GM18499 (cell line): ENCODE data around the gene MESD.

Experiments
- ATAC-seq: cut with Tn5 transposase; IDR thresholded peaks from one replicate; pipeline ENCODE4 v1.9.1; 2021; ENCODE audit warnings: moderate number of reproducible peaks; ENCODE audit not compliant: insufficient read depth, unreplicated experiment

MESD gene

DNA sequence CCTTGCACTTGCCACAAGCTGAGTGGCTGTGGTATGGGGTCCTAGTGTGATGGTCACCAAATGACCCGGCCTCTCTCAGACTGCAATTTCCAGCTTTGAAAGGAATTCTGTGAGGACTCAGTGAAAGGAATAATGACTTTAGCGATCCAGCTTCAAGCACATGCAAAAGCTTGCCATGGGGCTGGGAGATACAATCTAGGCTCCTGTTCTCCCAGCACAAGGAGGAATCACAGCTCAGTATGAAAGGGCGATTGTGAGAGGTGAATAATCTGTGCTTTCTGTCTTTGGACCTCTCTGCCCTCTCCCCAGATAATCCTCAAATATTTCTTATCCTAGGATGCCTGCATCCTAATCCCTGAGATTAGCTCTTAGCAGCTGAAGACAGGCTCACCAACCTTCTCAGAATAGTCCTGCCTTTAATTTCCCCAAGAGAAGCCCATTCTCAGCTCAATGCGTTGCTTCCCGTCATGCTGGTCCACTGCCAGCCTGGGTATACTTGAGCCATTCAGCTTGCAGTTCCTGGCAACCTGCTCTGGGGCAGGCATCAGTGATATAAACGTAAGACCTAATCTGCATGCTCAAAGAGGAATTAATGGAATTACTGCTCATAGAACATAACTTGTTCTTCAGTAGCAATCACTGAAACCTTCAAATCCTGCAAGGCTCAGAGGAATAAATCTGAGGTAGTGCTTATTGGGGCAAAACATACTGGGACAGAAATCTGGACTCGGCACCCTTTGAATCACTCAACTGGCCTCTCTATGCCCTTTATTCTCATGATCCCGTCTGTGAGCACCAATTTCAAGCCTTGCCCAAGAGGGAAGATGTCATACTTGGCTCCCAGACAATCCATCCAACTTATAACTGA, 26.2 kb upstream of the MESD start:
- ATAC-seq, result no peak

DNA sequence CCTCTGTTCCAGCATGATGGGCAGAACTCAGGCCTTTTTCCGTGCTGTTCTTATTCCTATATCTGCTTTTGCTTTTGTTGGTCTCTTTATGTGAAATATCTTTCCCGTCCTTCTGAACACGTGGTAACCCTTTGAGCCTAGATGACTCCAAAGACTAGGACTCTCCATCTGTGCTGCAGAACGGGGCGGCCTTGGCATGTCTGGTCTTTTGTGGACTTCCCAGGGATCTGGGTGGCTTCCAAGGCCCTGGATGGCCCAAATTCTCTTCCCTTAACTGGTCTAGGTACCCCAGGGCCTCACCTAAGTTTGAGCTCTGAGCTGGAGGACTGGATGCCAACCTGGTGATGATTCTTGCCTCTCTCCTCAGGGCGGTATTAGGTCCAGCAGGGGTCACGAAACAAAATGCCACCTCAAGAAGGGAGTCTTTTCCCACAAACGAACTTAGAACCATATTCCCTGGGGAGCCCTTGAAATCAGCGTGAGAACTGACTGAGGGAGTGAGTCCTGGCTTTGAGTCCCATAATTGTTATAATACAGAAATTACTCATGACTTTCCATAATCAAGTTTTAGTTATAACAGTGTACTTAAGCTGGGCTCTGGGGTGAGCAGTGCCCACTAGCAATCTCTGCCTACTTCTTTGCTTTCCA, 25.0 kb upstream of the MESD start:
- ATAC-seq, result no peak

DNA sequence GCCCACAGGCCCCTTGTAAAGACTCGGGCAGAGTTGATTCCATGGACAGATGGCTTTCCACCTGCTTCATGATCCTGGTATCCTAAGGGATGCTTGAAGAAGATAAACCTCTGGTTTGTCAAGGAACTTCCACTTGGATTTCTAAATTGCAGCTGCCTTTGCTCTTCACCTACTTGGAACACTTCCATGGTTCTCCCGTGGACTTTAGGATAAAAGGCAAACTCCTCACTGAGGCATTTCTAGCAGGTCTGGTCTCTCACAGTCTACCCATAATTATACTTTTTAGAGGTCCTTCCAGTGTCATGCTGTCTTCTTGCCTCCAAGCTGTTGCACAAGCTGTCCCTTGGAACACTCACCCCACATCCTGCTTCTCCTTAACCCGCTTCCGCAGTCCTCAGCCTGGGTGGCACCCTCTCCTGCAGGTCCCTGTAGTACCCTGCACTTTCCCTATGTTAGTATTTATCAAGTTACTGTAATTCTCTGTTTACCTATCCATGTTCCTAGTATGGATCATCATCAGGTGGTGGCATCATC, 23.8 kb upstream of the MESD start:
- ATAC-seq, result no peak

DNA sequence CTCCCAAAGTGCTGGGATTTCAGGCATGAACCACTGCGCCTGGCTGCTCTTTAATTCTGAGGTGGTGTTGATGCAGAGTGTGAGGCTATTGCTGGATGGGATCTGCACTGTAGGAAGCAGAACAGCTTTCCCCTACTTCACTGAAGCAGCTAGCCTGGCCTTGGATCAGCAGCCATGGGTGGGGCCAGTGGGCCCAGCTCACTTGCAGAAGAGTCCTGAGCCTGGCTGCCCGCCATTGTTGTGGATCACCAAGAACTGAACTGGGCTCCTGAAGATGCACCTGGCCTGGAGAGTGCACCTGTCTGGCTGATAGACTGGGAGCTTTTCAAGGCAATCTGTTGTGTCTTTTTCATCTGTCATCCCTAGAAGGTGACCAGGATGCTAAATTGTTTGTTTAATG, 23.0 kb upstream of the MESD start:
- no peak for ATAC-seq

DNA sequence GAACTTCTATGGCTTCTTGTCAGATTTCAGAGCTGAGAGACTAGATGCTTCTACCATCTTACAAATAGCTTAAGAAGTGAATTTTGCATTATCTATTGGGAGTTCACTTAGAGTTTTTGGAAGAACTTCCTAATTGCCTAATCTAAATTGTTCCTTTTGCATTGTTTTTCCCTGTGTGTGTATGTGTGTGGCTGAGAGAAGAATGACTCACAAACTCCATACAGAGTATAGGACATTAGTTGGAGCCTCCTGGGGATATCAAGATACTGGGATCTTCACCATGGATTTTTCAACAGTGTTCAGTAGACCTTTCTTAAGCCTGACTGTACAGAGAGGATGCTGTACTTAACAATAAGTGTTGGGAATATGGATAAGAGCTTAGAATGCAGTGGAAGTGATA, 22.0 kb upstream of the MESD start:
- ATAC-seq, result no peak

DNA sequence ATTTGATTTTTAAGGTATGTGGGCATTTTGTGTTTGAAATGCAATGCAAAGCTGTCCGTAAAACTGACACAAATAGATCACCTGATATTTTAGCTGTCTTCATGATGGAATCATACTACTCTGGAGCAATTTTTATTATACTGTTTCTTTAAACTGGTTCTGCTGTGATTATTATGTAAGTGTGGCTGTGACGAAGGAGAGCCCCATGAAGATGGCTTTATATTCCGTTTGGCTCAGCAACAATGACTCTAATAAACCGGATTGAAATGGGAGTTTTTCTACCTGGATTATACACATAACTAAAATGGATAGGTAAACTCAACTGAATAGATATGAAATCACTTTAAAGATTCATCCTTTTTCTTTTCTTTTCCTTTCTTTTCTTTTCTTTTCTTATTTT, 20.5 kb upstream of the MESD start:
- no peak for ATAC-seq

DNA sequence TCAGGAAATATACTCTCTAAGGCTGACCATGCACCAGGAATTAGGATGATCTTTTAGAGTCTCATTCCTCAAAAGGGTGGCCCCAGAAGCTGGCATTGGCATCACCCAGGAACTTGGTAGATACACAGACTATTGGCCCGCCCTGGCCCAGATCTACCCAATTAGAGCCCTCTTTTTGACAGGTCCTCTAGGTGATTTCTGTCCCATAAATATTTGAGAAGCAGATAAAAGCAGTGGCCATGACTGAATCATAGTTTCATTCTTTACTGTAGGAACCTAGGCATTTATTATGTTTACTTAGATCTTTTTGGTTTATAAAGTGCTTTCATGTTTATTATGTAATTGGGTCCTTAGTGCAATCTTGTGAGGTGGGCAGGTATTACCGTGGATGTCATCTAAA, 18.7 kb upstream of the MESD start:
- ATAC-seq, result no peak

DNA sequence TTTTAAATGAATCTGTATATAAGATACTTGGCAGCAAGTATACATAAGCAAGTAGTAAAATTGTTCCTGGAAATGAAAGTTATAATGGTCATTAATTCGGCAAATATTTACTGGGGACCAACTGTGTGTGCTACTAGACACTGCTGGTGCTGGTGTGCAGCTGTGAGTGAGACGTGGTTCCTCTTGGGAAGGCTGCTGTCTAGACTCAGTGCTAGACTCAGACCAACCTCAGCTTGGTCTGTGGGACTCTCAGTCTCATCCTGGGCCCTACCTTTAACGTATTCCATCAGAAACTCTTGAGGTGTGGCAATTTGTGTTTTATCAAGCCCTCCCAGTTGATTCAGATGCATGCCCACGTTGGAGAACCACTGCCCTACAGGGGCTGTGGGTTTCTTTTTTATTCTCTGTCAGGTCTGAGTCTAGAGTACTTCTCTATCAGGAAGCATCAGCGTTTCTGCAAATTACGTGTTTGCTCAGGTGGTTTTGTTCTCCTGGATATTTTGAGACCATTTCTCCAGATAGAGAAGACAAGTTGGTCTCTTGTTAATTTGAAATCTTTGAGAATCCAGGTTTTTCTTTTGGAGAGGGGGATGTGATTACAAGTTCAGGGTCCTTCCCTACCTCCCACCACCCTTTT, 17.9 kb upstream of the MESD start:
- no peak for ATAC-seq

DNA sequence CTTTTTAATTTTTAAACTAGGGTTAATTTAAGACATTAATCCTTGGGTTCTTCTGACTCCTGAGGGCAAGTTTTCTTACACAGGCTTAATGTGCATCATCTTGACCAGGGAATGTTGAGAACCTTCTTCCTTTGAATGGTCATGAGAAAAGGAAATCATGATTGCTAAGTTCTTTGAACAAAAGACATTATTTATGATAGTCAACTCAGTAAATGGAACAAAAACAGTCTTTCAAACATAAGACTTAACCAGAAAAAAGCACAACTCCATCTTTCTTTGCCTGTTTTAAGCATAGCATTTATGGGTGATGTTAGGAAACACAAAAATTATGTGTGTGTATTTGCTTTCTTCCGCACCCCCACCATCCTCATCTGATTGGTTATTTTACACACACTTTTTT, 16.5 kb upstream of the MESD start:
- no peak for ATAC-seq

DNA sequence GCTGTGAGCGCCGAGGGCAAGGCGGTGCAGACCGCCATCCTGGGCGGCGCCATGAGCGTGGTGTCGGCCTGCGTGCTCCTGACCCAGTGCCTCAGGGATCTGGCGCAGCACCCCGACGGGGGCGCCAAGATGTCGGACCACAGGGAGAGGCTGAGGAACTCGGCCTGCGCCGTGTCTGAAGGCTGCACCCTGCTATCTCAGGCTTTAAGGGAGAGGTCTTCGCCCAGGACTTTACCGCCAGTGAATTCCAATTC, 13.4 kb upstream of the MESD start:
- ATAC-seq, result no peak

DNA sequence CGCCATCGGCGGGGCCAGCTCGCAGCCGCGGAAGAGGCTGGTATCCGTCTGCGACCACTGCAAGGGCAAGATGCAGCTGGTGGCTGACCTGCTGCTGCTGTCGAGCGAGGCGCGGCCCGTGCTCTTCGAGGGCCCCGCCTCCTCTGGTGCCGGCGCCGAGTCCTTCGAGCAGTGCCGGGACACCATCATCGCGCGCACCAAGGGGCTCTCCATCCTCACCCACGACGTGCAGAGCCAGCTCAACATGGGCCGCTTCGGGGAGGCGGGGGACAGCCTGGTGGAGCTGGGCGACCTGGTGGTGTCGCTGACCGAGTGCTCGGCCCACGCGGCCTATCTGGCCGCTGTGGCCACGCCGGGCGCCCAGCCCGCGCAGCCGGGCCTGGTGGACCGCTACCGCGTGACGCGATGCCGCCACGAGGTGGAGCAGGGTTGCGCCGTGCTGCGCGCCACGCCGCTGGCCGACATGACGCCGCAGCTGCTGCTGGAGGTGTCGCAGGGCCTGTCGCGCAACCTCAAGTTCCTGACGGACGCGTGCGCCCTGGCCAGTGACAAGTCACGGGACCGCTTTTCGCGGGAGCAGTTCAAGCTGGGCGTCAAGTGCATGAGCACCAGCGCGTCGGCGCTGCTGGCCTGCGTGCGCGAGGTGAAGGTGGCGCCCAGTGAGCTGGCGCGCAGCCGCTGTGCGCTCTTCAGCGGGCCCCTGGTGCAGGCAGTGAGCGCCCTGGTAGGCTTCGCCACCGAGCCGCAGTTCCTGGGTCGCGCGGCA, 12.9 kb upstream of the MESD start:
- ATAC-seq, result no peak

DNA sequence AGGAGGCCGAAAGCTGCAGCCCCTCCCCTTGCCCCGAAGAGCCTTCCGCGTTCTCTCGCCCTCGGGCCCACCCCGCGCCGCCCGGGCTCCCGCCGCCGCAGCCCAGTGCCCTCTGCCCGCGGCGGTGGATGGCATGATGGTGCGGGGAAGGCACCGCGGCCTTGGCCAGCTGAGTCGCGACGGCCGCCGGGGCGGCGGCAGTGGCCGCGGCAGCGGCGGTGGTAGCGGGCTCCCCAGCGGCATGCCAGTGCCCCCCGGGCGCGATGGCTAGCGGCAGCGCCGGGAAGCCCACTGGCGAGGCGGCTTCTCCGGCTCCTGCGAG, 12.4 kb upstream of the MESD start:
- no peak for ATAC-seq

DNA sequence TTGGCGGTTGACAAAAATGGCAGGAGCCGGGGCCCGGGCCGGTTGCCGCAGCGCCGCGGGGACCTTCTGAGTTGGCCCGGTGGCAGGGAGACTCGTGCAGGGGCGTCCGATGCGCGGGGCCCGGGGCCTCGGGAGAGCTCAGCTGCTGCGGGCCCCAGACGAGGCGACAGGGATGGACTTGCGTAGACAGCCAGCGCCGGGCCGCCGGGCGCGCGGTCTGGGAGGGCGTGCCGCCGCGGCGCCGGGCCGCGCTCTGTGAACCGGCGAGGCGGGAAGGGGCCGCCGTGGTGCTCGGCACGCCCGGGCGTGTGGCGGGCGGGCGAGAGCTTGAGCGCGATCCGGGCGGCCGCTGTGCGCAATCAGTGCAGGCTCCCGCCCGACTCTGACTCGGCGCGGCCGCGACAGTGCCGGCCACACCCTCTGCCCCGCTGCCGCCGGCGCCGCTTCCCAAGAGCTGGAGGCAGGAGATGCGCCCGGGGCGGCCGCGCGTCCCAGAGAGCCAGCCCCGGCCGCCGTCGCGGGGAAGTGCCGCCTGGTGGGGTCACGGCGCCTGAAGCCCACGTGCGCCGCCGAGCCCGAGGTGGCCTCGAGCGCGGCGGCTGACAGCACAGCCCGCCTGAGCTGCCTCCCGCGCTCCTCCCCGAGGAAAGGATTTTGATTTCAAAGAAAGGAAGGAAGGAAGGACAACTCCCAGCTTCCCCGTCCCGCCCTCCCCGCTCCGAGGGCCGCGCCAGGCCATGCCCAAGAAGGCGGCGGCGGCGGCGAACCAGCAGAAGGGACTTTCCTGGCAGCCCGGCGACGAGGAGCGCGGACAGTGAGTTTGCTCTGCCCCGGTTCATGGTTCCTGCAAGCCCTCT, 11.8 kb upstream of the MESD start:
- ATAC-seq, result no peak

DNA sequence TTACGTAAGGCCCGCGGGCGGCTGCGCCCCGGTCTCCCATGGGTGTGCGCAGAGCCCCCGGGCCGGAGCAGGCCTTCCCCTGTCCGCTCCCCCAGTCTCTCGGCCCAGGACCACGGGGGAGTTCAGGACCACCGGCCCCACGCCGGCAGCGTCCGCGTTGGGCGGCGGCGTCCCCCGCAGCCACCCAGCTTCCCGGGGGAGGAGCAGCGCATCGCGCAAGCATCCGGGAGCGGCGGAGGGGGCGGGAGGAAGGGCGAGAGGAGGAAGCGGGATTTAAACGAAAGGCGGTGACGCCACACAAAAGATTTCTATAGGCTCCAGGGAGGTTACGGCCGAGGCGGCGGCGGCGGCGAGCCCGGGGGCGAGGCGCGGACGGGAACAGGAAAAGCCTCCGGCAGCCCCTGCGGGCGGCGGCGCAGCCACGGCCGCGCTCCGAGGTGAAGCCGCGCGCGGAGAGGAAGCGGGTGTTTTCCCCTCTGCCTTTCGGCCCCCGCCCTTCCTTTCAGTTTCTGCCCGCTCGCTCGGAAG, 11.1 kb upstream of the MESD start, which contains the start of gene TLNRD1:
Gene TLNRD1 (plus strand): TSS at position 300 of the 528 bp plus-strand sequence. CDS start 1,349 bp downstream, outside the sequence.
- ATAC-seq, result no peak

DNA sequence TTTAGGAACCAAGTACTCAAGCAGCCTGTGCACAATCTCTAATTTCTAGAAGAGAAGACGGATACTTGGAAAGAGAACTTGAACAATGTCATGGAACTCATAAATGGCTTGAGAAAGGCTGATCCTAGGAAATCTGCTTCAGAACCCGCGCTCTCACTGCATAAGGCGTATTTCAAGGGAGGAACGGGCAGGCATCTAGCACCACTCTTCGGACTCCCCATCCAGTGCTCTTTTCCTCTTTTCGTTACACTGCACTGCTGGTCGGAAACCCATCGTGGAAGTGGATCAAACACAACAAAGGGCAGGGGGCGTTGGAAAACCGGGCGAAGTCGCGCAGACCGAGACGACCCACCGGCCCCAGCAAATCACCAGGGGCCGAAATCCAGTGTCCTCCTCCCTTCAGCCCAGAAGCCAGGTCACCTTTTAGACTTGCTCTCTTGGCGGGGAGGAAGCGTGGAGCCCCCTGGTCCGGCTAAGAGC, 10.6 kb upstream of the MESD start:
- ATAC-seq, result no peak

DNA sequence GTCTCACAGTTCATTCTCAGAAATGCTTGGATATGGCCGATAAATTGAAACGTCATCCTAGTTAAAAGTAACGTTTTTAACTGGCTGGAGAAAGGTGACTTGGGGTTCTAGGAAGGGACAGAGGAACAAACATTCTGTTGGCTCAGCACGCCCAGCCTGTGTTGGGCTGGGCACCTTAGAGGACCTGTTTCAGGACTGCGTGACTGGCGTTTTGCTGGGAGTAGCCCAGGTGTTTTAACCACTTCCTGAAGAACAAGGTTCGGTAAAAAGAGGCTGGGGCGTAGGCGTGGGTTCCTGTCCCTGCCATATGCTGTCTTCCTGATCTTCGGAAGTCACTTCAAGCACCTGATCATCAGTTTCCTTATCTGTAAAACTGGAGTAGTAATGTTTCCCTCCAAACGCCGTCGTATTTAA, 10.0 kb upstream of the MESD start:
- ATAC-seq, result no peak

DNA sequence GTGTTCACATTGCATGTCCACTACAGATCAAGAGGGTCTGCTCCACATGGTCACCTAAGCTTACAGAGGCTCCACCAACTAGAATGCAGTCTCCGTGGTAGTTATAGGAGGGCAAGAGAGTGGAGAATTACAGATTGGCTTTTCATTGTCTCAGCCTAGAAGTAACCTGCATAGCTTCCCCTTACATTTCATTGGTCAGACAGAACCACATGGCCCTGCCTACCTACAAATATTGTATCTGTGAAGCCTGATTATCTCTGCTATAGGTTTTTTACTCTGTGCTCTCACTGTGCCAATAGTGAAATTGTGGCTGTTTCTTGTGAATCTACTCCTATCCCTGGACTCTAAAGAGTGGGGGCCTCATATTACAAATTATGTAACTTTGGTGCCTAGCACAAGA, 8.6 kb upstream of the MESD start:
- no peak for ATAC-seq

DNA sequence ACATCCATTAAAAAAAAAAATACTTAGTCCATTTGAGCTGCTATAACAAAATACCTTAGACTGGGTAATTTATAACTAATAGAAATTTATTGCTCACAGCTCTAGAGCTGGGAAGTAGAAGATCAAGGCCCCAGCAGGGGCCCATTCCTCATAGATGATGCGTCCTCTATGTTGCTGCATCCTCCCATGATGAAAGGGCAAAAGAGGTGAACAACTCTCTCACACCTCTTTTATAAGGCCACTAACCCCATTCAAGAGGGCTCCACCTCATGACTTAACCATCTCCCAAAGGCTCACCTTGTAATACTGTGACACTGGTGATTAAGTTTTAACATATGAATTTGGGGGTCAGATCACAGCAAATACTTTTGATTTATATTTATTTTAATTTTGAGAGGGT, 8.1 kb upstream of the MESD start:
- no peak for ATAC-seq

DNA sequence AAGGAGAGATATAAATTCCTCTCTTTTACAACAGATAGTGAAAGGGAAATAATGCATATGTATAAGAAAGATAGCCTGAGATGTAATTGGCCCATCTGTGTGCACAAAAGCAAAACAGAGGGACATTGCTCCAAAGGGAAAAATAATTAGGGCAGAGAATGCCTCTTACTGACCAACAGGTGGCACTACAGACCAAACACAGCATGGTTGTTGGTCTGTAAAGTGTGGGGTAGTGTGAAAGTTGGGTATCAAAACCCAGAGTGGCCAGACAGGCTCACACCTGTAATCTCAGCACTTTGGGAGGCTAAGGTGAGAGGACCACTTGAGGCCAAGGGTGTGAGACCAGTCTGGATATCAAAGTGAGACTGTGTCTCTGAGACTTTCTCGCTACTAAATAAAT, 6.6 kb upstream of the MESD start:
- ATAC-seq, result no peak

DNA sequence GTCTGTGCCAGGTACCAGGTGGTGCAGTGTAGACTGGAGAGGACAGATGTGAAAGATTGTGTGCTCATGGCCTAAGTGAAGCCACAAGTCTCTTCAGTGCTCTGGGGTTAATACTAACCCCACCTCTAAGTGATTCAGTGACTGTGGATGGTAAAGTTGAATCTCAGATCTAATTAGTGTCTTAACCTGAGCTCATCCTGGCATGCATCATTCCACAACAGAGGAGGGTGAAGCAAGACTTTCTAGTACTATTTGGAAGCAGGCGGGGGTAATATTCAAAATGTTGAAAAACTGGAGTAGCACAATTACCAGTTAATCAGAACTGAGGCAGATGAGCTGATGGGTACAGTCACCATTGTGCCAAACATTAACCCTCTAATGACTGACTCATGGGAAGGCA, 2.8 kb upstream of the MESD start:
- ATAC-seq, result no peak
